Osteoblast (primary cell): ENCODE data around the gene RPL37. TPM values are rescaled to one million over a fixed set of nuclear protein-coding genes. Genes with fewer than 3 reads are reported as not detected.
"Not testable (repeated sequence)": the region's sequence is repeated elsewhere in the genome, so short reads cannot be mapped to it uniquely, and the experiment has no call there.

Experiments
- DNase-seq: peaks from one replicate; pipeline ENCODE4 v3.0.0; 2011; ENCODE audit warnings: low spot score, mixed read lengths; ENCODE audit not compliant: insufficient read length; ENCODE audit errors: missing footprints
- H2AFZ ChIP-seq: 2 replicates; pipeline ENCODE4 v1.6.0; 2011; ENCODE audit warnings: mild to moderate bottlenecking, low read length
- H3K27ac ChIP-seq: 2 replicates; pipeline ENCODE4 v1.5.1; 2011; ENCODE audit warnings: mild to moderate bottlenecking, low read depth, low read length, moderate library complexity
- H3K27me3 ChIP-seq: 2 replicates; pipeline ENCODE4 v1.6.0; 2012; ENCODE audit warnings: mild to moderate bottlenecking, control low read depth, inconsistent platforms, low read length, moderate library complexity; ENCODE audit not compliant: insufficient read depth
- H3K36me3 ChIP-seq: 2 replicates; pipeline ENCODE4 v1.5.1; 2011; ENCODE audit warnings: mild to moderate bottlenecking, low read length, control low read depth, moderate library complexity; ENCODE audit not compliant: insufficient read depth
- H3K4me1 ChIP-seq: 2 replicates; pipeline ENCODE4 v1.5.1; 2011; ENCODE audit warnings: mild to moderate bottlenecking, low read length, control low read depth, moderate library complexity; ENCODE audit not compliant: insufficient read depth
- H3K4me2 ChIP-seq: 2 replicates; pipeline ENCODE4 v1.6.0; 2011; ENCODE audit warnings: mild to moderate bottlenecking, low read length; ENCODE audit not compliant: insufficient read depth
- H3K4me3 ChIP-seq: fragments of 200-600 bp; sonication (generic); 3 replicates; pipeline ENCODE4 v1.5.1; 2012; ENCODE audit warnings: mild to moderate bottlenecking, low read length, inconsistent platforms; ENCODE audit not compliant: insufficient read depth
- H3K79me2 ChIP-seq: 2 replicates; pipeline ENCODE4 v1.6.0; 2012; ENCODE audit warnings: mild to moderate bottlenecking, low read length, control low read depth, inconsistent platforms; ENCODE audit not compliant: insufficient read depth
- H3K9me3 ChIP-seq: 2 replicates; pipeline ENCODE4 v1.5.1; 2011; ENCODE audit warnings: low read depth, low read length, control low read depth
- H4K20me1 ChIP-seq: 2 replicates; pipeline ENCODE4 v1.6.0; 2012; ENCODE audit warnings: mild to moderate bottlenecking, low read length, control low read depth; ENCODE audit not compliant: insufficient read depth
- total RNA-seq: library from RNA; depleted of rRNA; stranded (reverse); fragments of >200 nt; gene quantifications from 2 replicates; pipeline ENCODE4 v1.2.3, GENCODE V29; 2012
- TF ChIP-seq, protein P1 (sequence below): IDR thresholded peaks from 2 replicates; pipeline ENCODE4 v1.5.1; 2011; ENCODE audit warnings: mild to moderate bottlenecking, low read depth, low read length, moderate library complexity; ENCODE audit errors: extremely low read depth

The RPL37 gene
- total RNA-seq, 1 donor: 220 TPM

DNA sequence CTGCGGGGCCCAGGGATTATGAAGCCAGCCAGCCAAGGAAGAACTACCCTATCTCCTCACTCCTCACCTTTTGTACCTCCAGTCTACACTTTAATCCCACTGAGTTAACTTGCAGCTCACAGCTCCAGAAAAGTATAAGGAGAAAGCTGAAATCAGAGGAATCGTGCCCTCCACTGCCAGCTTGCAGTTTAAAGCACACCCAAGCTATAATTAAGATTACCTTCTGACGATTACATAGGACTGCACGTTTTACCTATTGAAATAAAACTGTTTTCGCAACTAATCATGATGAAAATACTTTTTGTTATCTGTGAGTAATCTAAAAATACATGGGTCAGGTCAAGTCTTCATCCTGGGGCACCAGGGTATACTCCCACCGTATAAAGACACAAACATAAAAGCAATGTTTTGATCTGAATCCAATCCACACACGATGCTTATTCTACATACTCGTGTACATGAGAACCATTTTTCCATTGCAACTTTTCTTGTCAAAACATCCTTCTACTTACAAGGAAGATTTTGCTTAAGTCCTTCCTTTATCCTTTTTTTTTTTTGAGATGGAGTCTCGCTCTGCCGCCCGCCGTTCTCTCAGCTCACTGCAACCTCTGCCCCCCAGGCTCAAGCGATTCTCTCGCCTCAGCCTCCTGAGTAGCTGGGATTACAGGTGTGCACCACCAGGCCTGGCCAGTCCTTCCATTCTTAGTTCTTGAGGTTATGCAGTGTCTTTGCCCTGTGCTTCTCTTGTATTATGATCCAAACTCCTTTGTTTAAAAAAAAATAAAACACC, 7.6 kb downstream of the RPL37 start:
- Histone ChIP-seq H3K4me1 (peaks cover 10% of the 10 kb centered on the region), H4K20me1 (peaks cover 44% of the 10 kb centered on the region), H3K27me3 (no peaks in the 10 kb centered on the region), H3K4me3 (no peak overlapping the region), H3K27ac (no peak overlapping the region), H3K36me3 (peaks cover 65% of the 10 kb centered on the region), H3K4me2 (no peak overlapping the region), H3K79me2 (peaks cover 21% of the 10 kb centered on the region), H2AFZ (no peak overlapping the region), H3K9me3 (no peaks in the 10 kb centered on the region)
- TF ChIP-seq, protein P1, sequence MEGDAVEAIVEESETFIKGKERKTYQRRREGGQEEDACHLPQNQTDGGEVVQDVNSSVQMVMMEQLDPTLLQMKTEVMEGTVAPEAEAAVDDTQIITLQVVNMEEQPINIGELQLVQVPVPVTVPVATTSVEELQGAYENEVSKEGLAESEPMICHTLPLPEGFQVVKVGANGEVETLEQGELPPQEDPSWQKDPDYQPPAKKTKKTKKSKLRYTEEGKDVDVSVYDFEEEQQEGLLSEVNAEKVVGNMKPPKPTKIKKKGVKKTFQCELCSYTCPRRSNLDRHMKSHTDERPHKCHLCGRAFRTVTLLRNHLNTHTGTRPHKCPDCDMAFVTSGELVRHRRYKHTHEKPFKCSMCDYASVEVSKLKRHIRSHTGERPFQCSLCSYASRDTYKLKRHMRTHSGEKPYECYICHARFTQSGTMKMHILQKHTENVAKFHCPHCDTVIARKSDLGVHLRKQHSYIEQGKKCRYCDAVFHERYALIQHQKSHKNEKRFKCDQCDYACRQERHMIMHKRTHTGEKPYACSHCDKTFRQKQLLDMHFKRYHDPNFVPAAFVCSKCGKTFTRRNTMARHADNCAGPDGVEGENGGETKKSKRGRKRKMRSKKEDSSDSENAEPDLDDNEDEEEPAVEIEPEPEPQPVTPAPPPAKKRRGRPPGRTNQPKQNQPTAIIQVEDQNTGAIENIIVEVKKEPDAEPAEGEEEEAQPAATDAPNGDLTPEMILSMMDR: no peak
- DNase-seq: no peak

DNA sequence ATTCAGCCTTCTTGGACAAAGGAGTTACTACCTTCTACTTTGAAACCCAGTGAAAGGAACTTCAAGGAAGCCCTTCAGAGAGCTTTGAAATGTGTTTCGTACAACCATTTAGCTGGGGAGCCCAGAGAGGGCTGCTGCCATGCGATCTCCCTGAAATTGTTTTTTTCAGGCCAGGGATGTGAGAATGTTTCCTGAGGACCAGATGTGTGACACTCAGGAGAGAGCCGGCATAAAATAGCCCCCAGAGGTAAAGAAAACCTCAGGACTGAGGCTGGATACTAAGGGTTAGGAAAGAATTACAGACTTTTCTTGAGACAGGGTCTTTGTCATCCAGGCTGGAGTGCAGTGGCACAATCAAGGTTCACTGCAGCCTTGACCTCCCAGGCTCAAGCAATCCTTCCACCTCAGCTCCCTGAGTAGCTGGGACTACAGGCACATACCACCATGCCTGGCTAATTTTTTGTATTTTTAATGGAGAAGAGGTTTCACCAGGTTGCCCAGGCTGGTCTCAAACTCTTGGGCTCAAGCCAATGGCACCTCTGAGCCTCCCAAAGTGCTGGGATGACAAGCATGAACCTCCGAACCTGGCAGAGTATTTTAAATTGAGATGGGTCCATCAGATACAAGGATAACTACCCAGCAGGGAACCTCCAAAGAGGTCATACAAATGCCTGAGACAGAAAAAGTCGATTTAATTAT, 8.4 kb downstream of the RPL37 start:
- Histone ChIP-seq H2AFZ (no peak overlapping the region), H3K36me3 (peaks cover 58% of the 10 kb centered on the region), H3K27me3 (no peaks in the 10 kb centered on the region), H3K27ac (no peak overlapping the region), H3K4me3 (no peak overlapping the region), H3K4me1 (peaks cover 4% of the 10 kb centered on the region), H3K4me2 (no peak overlapping the region), H3K79me2 (peaks cover 14% of the 10 kb centered on the region), H4K20me1 (peaks cover 37% of the 10 kb centered on the region), H3K9me3 (no peaks in the 10 kb centered on the region)
- no peak for DNase-seq
- TF ChIP-seq, protein P1: no peak

DNA sequence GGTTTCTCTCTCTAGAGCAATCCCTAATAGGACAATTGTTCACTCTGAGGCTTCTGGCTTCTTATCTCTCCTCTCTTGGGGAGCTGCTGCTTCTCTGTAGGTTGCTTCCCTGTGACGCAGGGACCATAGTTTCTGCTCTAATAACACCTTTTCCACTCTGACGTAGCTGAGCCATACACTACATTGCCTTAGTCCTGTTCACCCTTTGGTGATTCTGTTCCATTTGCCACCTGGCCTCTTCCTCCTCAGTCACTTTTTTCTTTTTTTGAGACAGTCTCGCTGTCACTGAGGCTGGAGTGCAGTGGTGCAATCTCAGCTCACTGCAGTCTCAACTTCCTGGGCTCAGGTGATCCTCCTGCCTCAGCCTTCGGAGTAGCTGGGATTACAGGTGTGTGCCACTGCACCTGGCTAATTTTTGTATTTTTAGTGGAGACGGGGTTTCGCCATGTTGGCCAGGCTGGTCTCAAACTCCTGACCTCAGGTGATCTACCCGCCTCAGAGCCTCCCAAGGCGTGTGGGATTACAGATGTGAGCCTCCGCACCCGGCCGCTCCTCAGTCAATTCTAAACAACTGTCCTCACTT, 9.5 kb downstream of the RPL37 start:
- H3K27me3 ChIP-seq, H3K4me2 ChIP-seq, H3K4me1 ChIP-seq, H3K9me3 ChIP-seq, H3K27ac ChIP-seq, DNase-seq, H3K4me3 ChIP-seq, H2AFZ ChIP-seq, H3K79me2 ChIP-seq: not testable (repeated sequence)
- H4K20me1 ChIP-seq: peaks cover 27% of the 10 kb centered on the region
- peaks cover 47% of the 10 kb centered on the region for H3K36me3 ChIP-seq

DNA sequence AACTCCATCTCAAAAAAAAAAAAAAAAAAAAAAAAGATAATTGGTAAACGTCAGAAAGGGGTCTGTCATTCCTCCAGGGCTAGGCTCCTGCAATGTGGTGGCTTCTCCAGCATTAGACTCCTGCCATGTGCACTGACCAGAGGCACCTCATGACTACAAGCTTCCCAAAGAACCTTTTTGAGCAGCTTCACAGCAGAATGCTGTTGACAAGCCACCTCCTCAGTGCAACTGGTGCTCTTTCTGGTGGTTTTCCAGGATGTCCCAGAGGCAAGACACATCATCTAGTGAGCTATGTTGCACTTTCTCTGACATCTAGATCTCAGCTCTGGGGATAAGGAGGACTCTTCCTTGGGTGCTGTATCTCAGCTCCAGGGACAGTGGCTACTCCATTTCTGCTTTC, 11.6 kb downstream of the RPL37 start:
- no peaks in the 10 kb centered on the region for H3K27me3 ChIP-seq
- H3K9me3 ChIP-seq: no peaks in the 10 kb centered on the region
- TF ChIP-seq, protein P1: no peak
- H3K4me2 ChIP-seq: no peak overlapping the region
- no peak overlapping the region for H3K27ac ChIP-seq
- no peaks in the 10 kb centered on the region for H3K79me2 ChIP-seq
- no peak for DNase-seq
- no peaks in the 10 kb centered on the region for H3K4me1 ChIP-seq
- H2AFZ ChIP-seq: no peak overlapping the region
- H4K20me1 ChIP-seq: peaks cover 10% of the 10 kb centered on the region
- H3K4me3 ChIP-seq: no peak overlapping the region
- H3K36me3 ChIP-seq: peaks cover 26% of the 10 kb centered on the region
